H9 (cell line): ENCODE results near the gene WFIKKN1. TPM values are rescaled to one million over a fixed set of nuclear protein-coding genes. Genes with fewer than 3 reads are reported as not detected.

Experiments
- DNase-seq: peaks from one replicate; pipeline ENCODE4 v3.0.0-alpha.2; 2017
- H2AFZ ChIP-seq: one replicate; pipeline ENCODE4 v1.6.1; 2013; ENCODE audit warnings: mild to moderate bottlenecking, low read length, control low read depth, moderate library complexity
- H2AK5ac ChIP-seq: 2 replicates; pipeline ENCODE4 v1.6.1; 2013; ENCODE audit warnings: low read length, control low read depth, mixed read lengths; ENCODE audit not compliant: insufficient read length
- H2BK120ac ChIP-seq: one replicate; pipeline ENCODE4 v1.6.1; 2013; ENCODE audit warnings: low read depth, mild to moderate bottlenecking, low read length, control low read depth, inconsistent platforms; ENCODE audit not compliant: poor library complexity, severe bottlenecking
- H2BK12ac ChIP-seq: 2 replicates; pipeline ENCODE4 v1.6.1; 2013; ENCODE audit warnings: low read length, control low read depth, mixed read lengths, low read depth; ENCODE audit not compliant: insufficient read length
- H2BK15ac ChIP-seq: 2 replicates; pipeline ENCODE4 v1.6.1; 2013; ENCODE audit warnings: low read depth, low read length, control low read depth
- H2BK20ac ChIP-seq: one replicate; pipeline ENCODE4 v1.6.1; 2013; ENCODE audit warnings: low read depth, mild to moderate bottlenecking, low read length, control low read depth, inconsistent platforms; ENCODE audit not compliant: poor library complexity, severe bottlenecking
- H2BK5ac ChIP-seq: 2 replicates; pipeline ENCODE4 v1.6.1; 2013; ENCODE audit warnings: low read length, control low read depth, mixed read lengths; ENCODE audit not compliant: insufficient read length
- H3K14ac ChIP-seq: 2 replicates; pipeline ENCODE4 v1.6.1; 2013; ENCODE audit warnings: low read length, control low read depth; ENCODE audit not compliant: insufficient read depth
- H3K18ac ChIP-seq: 2 replicates; pipeline ENCODE4 v1.6.1; 2013; ENCODE audit warnings: low read depth, mild to moderate bottlenecking, mixed read lengths, low read length, control low read depth; ENCODE audit not compliant: insufficient read length
- H3K23ac ChIP-seq: 2 replicates; pipeline ENCODE4 v1.6.1; 2013; ENCODE audit warnings: low read length, control low read depth, mixed read lengths, low read depth; ENCODE audit not compliant: insufficient read length
- H3K23me2 ChIP-seq: 2 replicates; pipeline ENCODE4 v1.6.1; 2013; ENCODE audit warnings: low read depth, mild to moderate bottlenecking, mixed read lengths, low read length, control low read depth; ENCODE audit not compliant: insufficient read length, poor library complexity, severe bottlenecking
- H3K27ac ChIP-seq: 2 replicates; pipeline ENCODE4 v1.5.1; 2013; ENCODE audit warnings: low read length, control low read depth, mixed read lengths, low read depth; ENCODE audit not compliant: insufficient read length
- H3K27me3 ChIP-seq: 2 replicates; pipeline ENCODE4 v1.6.1; 2013; ENCODE audit warnings: low read length, control low read depth, inconsistent platforms; ENCODE audit not compliant: insufficient read depth
- H3K4ac ChIP-seq: 2 replicates; pipeline ENCODE4 v1.6.1; 2013; ENCODE audit warnings: low read depth, mild to moderate bottlenecking, control low read depth, inconsistent platforms, low read length, moderate library complexity
- H3K4me1 ChIP-seq: 2 replicates; pipeline ENCODE4 v1.6.1; 2013; ENCODE audit warnings: low read length, control low read depth, inconsistent platforms; ENCODE audit not compliant: insufficient read depth
- H3K4me2 ChIP-seq: 2 replicates; pipeline ENCODE4 v1.6.1; 2013; ENCODE audit warnings: low read length, control low read depth, mixed read lengths; ENCODE audit not compliant: insufficient read length, insufficient read depth
- H3K56ac ChIP-seq: 2 replicates; pipeline ENCODE4 v1.6.1; 2013; ENCODE audit warnings: low read depth, mild to moderate bottlenecking, mixed read lengths, low read length, control low read depth; ENCODE audit not compliant: insufficient read length
- H3K79me1 ChIP-seq: 2 replicates; pipeline ENCODE4 v1.6.1; 2013; ENCODE audit warnings: low read depth, mild to moderate bottlenecking, moderate library complexity, low read length, control low read depth, inconsistent platforms; ENCODE audit not compliant: insufficient read depth, poor library complexity, severe bottlenecking
- H3K79me2 ChIP-seq: 2 replicates; pipeline ENCODE4 v1.6.1; 2013; ENCODE audit warnings: low read length, control low read depth, inconsistent platforms; ENCODE audit not compliant: insufficient read depth
- H3K9ac ChIP-seq: 2 replicates; pipeline ENCODE4 v1.6.1; 2013; ENCODE audit warnings: low read length, control low read depth, mixed read lengths; ENCODE audit not compliant: insufficient read length; ENCODE audit errors: extremely low read depth
- H3K9me3 ChIP-seq: one replicate; pipeline ENCODE4 v1.6.1; 2013; ENCODE audit warnings: low read depth, low read length, inconsistent platforms; ENCODE audit not compliant: control insufficient read depth
- H3T11ph ChIP-seq: one replicate; pipeline ENCODE4 v1.6.1; 2013; ENCODE audit warnings: mild to moderate bottlenecking, low read length, control low read depth, inconsistent platforms
- H4K20me1 ChIP-seq: one replicate; pipeline ENCODE4 v1.6.1; 2013; ENCODE audit not compliant: control insufficient read depth, insufficient read length, insufficient read depth
- H4K5ac ChIP-seq: 2 replicates; pipeline ENCODE4 v1.6.1; 2013; ENCODE audit warnings: low read depth, mild to moderate bottlenecking, mixed read lengths, low read length, control low read depth; ENCODE audit not compliant: insufficient read length
- H4K8ac ChIP-seq: replicated peaks from 2 replicates; pipeline ENCODE4 v1.6.1; 2013; ENCODE audit warnings: low read length, control low read depth, mixed read lengths, low read depth; ENCODE audit not compliant: insufficient read length
- H4K91ac ChIP-seq: 2 replicates; pipeline ENCODE4 v1.6.1; 2013; ENCODE audit warnings: low read depth, mild to moderate bottlenecking, moderate library complexity, mixed read lengths, low read length, control low read depth; ENCODE audit not compliant: insufficient read length
- H3K27ac Mint-ChIP-seq, 3 experiments: 2 replicates in 2 of 3; 3 replicates in 1 of 3; pipeline ENCODE4 v1.8.0; 2020 to 2021; ENCODE audit warnings: mixed read lengths in 3 of 3, mild to moderate bottlenecking in 1 of 3, moderate library complexity in 1 of 3
- H3K27me3 Mint-ChIP-seq: 2 replicates; pipeline ENCODE4 v1.8.0; 2021; ENCODE audit warnings: low read depth, mild to moderate bottlenecking, moderate library complexity, mixed read lengths
- H3K36me3 Mint-ChIP-seq, 3 experiments: 2 replicates in 2 of 3; 3 replicates in 1 of 3; pipeline ENCODE4 v1.8.0; 2020 to 2021; ENCODE audit warnings: low read depth in 3 of 3, mixed read lengths in 3 of 3; ENCODE audit not compliant: insufficient read depth in 1 of 3
- H3K4me1 Mint-ChIP-seq, 2 experiments: 2 replicates each; pipeline ENCODE4 v1.8.0; 2020; ENCODE audit warnings: mixed read lengths in 2 of 2
- H3K4me3 Mint-ChIP-seq, 2 experiments: 2 replicates in 1 of 2; 3 replicates in 1 of 2; pipeline ENCODE4 v1.8.0; 2020 to 2021; ENCODE audit warnings: mild to moderate bottlenecking in 2 of 2, mixed read lengths in 2 of 2, moderate library complexity in 1 of 2
- H3K9me3 Mint-ChIP-seq, 2 experiments: 2 replicates in 1 of 2; 3 replicates in 1 of 2; pipeline ENCODE4 v1.8.0; 2020; ENCODE audit warnings: mild to moderate bottlenecking in 2 of 2, mixed read lengths in 2 of 2, moderate library complexity in 1 of 2
- CTCF ChIP-seq: fragments of 200-600 bp; sonication (generic); conservative IDR thresholded peaks from 3 replicates; pipeline ENCODE4 v1.8.0; 2021; ENCODE audit warnings: antibody characterized with exemption, mild to moderate bottlenecking
- WGBS: extraction: QIAGEN DNeasy Blood & Tissue Kit; methylation state at CpG from one replicate; pipeline ENCODE4 v1.1.7; 2013; ENCODE audit warnings: missing lambda C conversion rate, low lambda C conversion rate, mixed read lengths; ENCODE audit not compliant: insufficient read length; ENCODE audit errors: extremely low coverage; 5-methylcytosine and 5-hydroxymethylcytosine counted together
- total RNA-seq: library from RNA; stranded (reverse); gene quantifications from 2 replicates; pipeline ENCODE4 v1.2.1, GENCODE V29; 2021

WFIKKN1 gene
- total RNA-seq, 1 experiment from 2014 or later: 8.3 TPM

DNA sequence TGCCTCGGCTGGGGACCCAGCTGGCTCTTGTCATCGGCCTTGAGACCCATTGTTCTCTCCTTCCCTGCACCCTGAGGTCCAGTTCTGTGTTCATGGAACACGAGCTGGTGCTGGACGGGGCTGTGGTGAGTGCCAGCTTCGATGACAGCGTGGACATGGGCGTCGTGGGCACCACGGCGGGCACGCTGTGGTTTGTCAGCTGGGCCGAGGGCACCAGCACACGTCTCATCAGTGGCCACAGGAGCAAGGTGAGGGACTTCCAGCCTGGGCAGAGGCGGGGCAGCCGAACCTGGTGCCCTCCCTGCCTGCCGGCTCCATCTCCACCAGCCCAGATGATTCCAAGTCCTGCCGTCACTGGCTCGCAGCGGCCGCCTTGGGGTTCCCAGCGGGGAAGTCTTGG lies 31.8 kb downstream of the WFIKKN1 start:
- Mint-ChIP-seq H3K27ac (peak overlapping the region in 1 of 3 experiments; percentile 83; a peak in 1 of 7 replicates), H3K4me3 (peak overlapping the region in 1 of 2 experiments; percentile 50; a peak in 2 of 5 replicates), H3K27me3 (no peaks in the 10 kb centered on the region), H3K36me3 (peaks cover 2 to 13% (median 8%) of the 10 kb centered on the region in 3 experiments; a peak in 5 of 7 replicates), H3K4me1 (peaks cover under 1 to 5% of the 10 kb centered on the region in 2 experiments), H3K9me3 (no peaks in the 10 kb centered on the region)
- Histone ChIP-seq H2BK15ac (no peak overlapping the region), H3K18ac (no peak overlapping the region), H3K23me2 (no peaks in the 10 kb centered on the region), H3K9me3 (no peaks in the 10 kb centered on the region), H3K4ac (no peak overlapping the region), H4K5ac (no peak overlapping the region), H2BK12ac (no peak overlapping the region), H3K27me3 (no peaks in the 10 kb centered on the region), H3K79me1 (no peaks in the 10 kb centered on the region), H3K4me2 (no peak overlapping the region), H4K20me1 (no peaks in the 10 kb centered on the region), H3K27ac (no peak overlapping the region), H2BK20ac (no peak overlapping the region), H3K79me2 (no peaks in the 10 kb centered on the region), H3K14ac (no peak overlapping the region), H4K8ac (no peak overlapping the region), H3K56ac (no peak overlapping the region), H3K23ac (no peak overlapping the region), H2BK120ac (no peak overlapping the region), H2BK5ac (no peak overlapping the region), H3T11ph (no peak overlapping the region), H2AFZ (no peak overlapping the region), H3K9ac (no peak overlapping the region), H4K91ac (no peak overlapping the region), H2AK5ac (no peak overlapping the region), H3K4me1 (no peaks in the 10 kb centered on the region; the same call in 1 of the 2 replicates)
- no CpG with 5 or more reads among the region's 21 CpGs for WGBS
- no peak for TF ChIP-seq CTCF
- no peak for DNase-seq
